Cardiac muscle cell (in vitro differentiated cells and primary cell): ENCODE data around the gene E2F8. TPM values are rescaled to one million over a fixed set of nuclear protein-coding genes. Genes with fewer than 3 reads are reported as not detected.
A peak's percentile ranks its signal among the peaks of the same experiment; 100 is the strongest.

Experiments
- DNase-seq, 2 donors: peaks; one replicate each; pipeline versions ENCODE4 v3.0.0 to v3.0.0-alpha.2; 2010 to 2017; ENCODE audit warnings: low read depth in 1 of 2, low spot score in 1 of 2
- H3K27ac ChIP-seq: fragments of 200-600 bp; sonication (generic); 2 replicates; pipeline ENCODE4 v1.5.1; 2016
- H3K27me3 ChIP-seq: fragments of 200-600 bp; sonication (generic); 2 replicates; pipeline ENCODE4 v1.6.0; 2016; ENCODE audit warnings: control low read depth
- H3K36me3 ChIP-seq: fragments of 200-600 bp; sonication (generic); 2 replicates; pipeline ENCODE4 v1.5.1; 2016; ENCODE audit warnings: control low read depth
- H3K4me1 ChIP-seq: fragments of 200-600 bp; sonication (generic); 2 replicates; pipeline ENCODE4 v1.8.1; 2017; ENCODE audit warnings: low read depth, mild to moderate bottlenecking, mixed run types
- H3K4me3 ChIP-seq: fragments of 200-600 bp; sonication (generic); 2 replicates; pipeline ENCODE4 v1.5.1; 2016; ENCODE audit warnings: mild to moderate bottlenecking
- H3K9me3 ChIP-seq: fragments of 200-600 bp; sonication (generic); 2 replicates; pipeline ENCODE4 v1.5.1; 2017; ENCODE audit warnings: low read depth, mild to moderate bottlenecking, control low read depth
- CTCF ChIP-seq: IDR thresholded peaks from 2 replicates; pipeline ENCODE4 v1.5.1; 2012; ENCODE audit warnings: low read depth, mild to moderate bottlenecking, low read length
- polyA plus RNA-seq: library from polyadenylated mRNA; unstranded; fragments of >200 nt; fragmentation: Nextera tagmentation; extraction: Ambion mirVana; gene quantifications from 2 replicates; pipeline ENCODE4 v1.2.1, GENCODE V29; 2016
- total RNA-seq: library from RNA; depleted of rRNA; stranded (reverse); fragments of >200 nt; gene quantifications from 2 replicates; pipeline ENCODE4 v1.2.3, GENCODE V29; 2016

Gene E2F8
- total and polyA plus RNA-seq, 2 experiments from 2014 or later: 5.8 to 11.2 TPM

GRCh38 chr11:19251577-19251976 lies 10.8 kb upstream of the E2F8 start:
- DNase-seq: no peak
- Histone ChIP-seq H3K27ac (no peak overlapping the region), H3K4me3 (no peak overlapping the region), H3K36me3 (no peaks in the 10 kb centered on the region), H3K27me3 (no peaks in the 10 kb centered on the region), H3K4me1 (no peaks in the 10 kb centered on the region), H3K9me3 (no peaks in the 10 kb centered on the region)
- no peak for TF ChIP-seq CTCF

GRCh38 chr11:19246816-19247215 lies 6.1 kb upstream of the E2F8 start:
- Histone ChIP-seq H3K4me1 (no peaks in the 10 kb centered on the region), H3K4me3 (no peak overlapping the region), H3K9me3 (no peaks in the 10 kb centered on the region), H3K36me3 (no peaks in the 10 kb centered on the region), H3K27me3 (peaks cover 20% of the 10 kb centered on the region), H3K27ac (no peak overlapping the region)
- no peak for DNase-seq
- TF ChIP-seq CTCF: no peak

GRCh38 chr11:19245351-19245750 lies 4.6 kb upstream of the E2F8 start:
- H3K4me3 ChIP-seq: no peak overlapping the region
- no peaks in the 10 kb centered on the region for H3K9me3 ChIP-seq
- DNase-seq: no peak
- no peaks in the 10 kb centered on the region for H3K4me1 ChIP-seq
- no peaks in the 10 kb centered on the region for H3K36me3 ChIP-seq
- no peak overlapping the region for H3K27ac ChIP-seq
- TF ChIP-seq CTCF: no peak
- peaks cover 22% of the 10 kb centered on the region for H3K27me3 ChIP-seq

- Histone ChIP-seq H3K27ac (no peak overlapping the region), H3K9me3 (no peaks in the 10 kb centered on the region), H3K4me1 (peaks cover 1% of the 10 kb centered on the region), H3K27me3 (peaks cover 22% of the 10 kb centered on the region), H3K36me3 (no peaks in the 10 kb centered on the region), H3K4me3 (no peak overlapping the region)
- DNase-seq: no peak
- no peak for TF ChIP-seq CTCF
These were observed 3.9 kb upstream of the E2F8 start for GRCh38 chr11:19244621-19245020.

GRCh38 chr11:19244084-19244483 lies 3.3 kb upstream of the E2F8 start:
- no peaks in the 10 kb centered on the region for H3K36me3 ChIP-seq
- H3K4me1 ChIP-seq: peaks cover 6% of the 10 kb centered on the region
- TF ChIP-seq CTCF: no peak
- H3K9me3 ChIP-seq: no peaks in the 10 kb centered on the region
- H3K27ac ChIP-seq: no peak overlapping the region
- DNase-seq: peak in 1 of 2 donors; percentile 69
- peaks cover 22% of the 10 kb centered on the region for H3K27me3 ChIP-seq
- H3K4me3 ChIP-seq: no peak overlapping the region

GRCh38 chr11:19243613-19244012 lies 2.9 kb upstream of the E2F8 start:
- Histone ChIP-seq H3K4me1 (peaks cover 11% of the 10 kb centered on the region), H3K4me3 (no peak overlapping the region), H3K9me3 (no peaks in the 10 kb centered on the region), H3K27me3 (peaks cover 22% of the 10 kb centered on the region), H3K36me3 (no peaks in the 10 kb centered on the region), H3K27ac (no peak overlapping the region)
- TF ChIP-seq CTCF: no peak
- no peak for DNase-seq
